Activated CD8-positive, alpha-beta T cell treated with anti-CD3 and anti-CD28 coated beads, Interleukin-2, amount 10 ng/mL, durations not matched to agents 7 days and 5 days (primary cell): ENCODE measurements around the gene UMPS. TPM values are rescaled to one million over a fixed set of nuclear protein-coding genes. Genes with fewer than 3 reads are reported as not detected.
"Not testable (repeated sequence)": the region's sequence is repeated elsewhere in the genome, so short reads cannot be mapped to it uniquely, and the experiment has no call there.

Experiments
- ATAC-seq: fragments of 150-1000 bp; cut with Tn5 transposase; one replicate; pipeline ENCODE4 v1.10.0; 2021; ENCODE audit warnings: moderate library complexity
- CTCF ChIA-PET: fragments of 350-600 bp; sonication (Branson Sonifier 250); formaldehyde crosslinking; loops from one replicate; lab custom pipeline; 2021; ENCODE audit warnings: antibody characterized with exemption; lab: Charles Lee
- POLR2A ChIA-PET: fragments of 350-600 bp; sonication (Branson Sonifier 250); formaldehyde crosslinking; loops from one replicate; lab custom pipeline; 2021; ENCODE audit warnings: antibody characterized with exemption; lab: Charles Lee
- DNase-seq: peaks from one replicate; pipeline ENCODE4 v3.0.0-alpha.2; 2020
- H3K27ac Mint-ChIP-seq: one replicate; pipeline ENCODE4 v1.8.0; 2021; ENCODE audit warnings: mild to moderate bottlenecking, mixed read lengths
- H3K27me3 Mint-ChIP-seq: one replicate; pipeline ENCODE4 v1.8.0; 2021; ENCODE audit warnings: low read depth, mixed read lengths
- H3K36me3 Mint-ChIP-seq: one replicate; pipeline ENCODE4 v1.8.0; 2021; ENCODE audit warnings: low read depth, mixed read lengths
- H3K4me1 Mint-ChIP-seq: one replicate; pipeline ENCODE4 v1.8.0; 2021; ENCODE audit warnings: low read depth, mixed read lengths
- H3K4me3 Mint-ChIP-seq: one replicate; pipeline ENCODE4 v1.8.0; 2021; ENCODE audit warnings: mild to moderate bottlenecking, mixed read lengths
- H3K9me3 Mint-ChIP-seq: one replicate; pipeline ENCODE4 v1.8.0; 2022; ENCODE audit warnings: mixed read lengths; ENCODE audit not compliant: insufficient read depth
- total RNA-seq, 2 experiments: library from RNA; stranded (reverse); gene quantifications; one replicate each; pipeline ENCODE4 v1.2.3, GENCODE V29; 2021

UMPS gene
- total RNA-seq, 2 experiments from 2014 or later = 32.9 to 38.8 TPM

DNA sequence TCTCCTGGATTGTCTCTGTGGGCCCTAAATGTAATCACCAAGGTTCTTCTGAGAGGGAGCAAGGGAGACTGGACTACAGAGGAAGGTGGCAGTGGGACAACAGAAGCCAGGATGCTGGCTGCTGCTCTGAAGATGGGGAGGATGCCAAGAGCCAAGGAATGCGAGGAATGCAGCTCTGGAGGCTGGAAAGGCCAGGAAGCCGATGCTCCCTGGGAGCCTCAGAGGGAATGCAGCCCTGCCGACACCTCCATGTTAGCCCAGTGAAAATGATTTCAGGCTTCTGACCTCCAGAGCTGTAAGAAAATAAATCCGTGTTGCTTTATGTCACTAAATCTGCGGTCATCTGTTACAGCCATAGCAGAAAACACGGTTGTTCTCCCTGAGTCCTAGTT, 44.1 kb downstream of the UMPS start:
- DNase-seq = no peak
- H3K4me3 Mint-ChIP-seq = no peak overlapping the region
- ATAC-seq = no peak
- no peaks in the 10 kb centered on the region for H3K9me3 Mint-ChIP-seq
- ChIA-PET POLR2A (no interaction called here), CTCF (no interaction called here)
- peaks cover 24% of the 10 kb centered on the region for H3K27me3 Mint-ChIP-seq
- H3K4me1 Mint-ChIP-seq = no peaks in the 10 kb centered on the region
- H3K36me3 Mint-ChIP-seq = no peaks in the 10 kb centered on the region
- no peak overlapping the region for H3K27ac Mint-ChIP-seq

- no peak for DNase-seq
- H3K9me3 Mint-ChIP-seq = no peaks in the 10 kb centered on the region
- no peak overlapping the region for H3K4me3 Mint-ChIP-seq
- no peak for ATAC-seq
- CTCF ChIA-PET = no interaction called here
- no peaks in the 10 kb centered on the region for H3K36me3 Mint-ChIP-seq
- H3K4me1 Mint-ChIP-seq = no peaks in the 10 kb centered on the region
- no peak overlapping the region for H3K27ac Mint-ChIP-seq
- POLR2A ChIA-PET = no interaction called here
- peaks cover 21% of the 10 kb centered on the region for H3K27me3 Mint-ChIP-seq
Measured at GRCh38 chr3:124774841-124775402, 44.7 kb downstream of the UMPS start.

DNA sequence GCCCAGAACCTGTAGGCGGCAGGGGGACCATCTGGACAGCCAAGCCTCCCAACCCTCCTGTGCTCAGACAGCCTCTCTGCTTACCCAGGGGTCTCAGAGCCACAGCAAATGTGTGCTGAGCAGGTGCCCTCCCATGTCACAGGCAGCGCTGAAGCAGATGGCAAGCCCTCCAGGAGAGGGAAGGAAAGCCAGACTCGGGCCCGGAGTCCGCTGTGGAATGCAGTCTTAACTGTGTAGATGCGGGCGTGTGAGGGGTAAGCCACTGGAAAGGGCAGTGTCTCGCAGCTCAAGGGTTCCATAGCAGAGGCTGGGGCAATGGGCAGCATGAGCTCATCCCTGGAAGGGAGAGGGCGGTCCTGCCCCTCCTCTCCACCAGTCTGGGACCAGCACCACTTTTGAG, 45.6 kb downstream of the UMPS start:
- no peaks in the 10 kb centered on the region for H3K36me3 Mint-ChIP-seq
- CTCF ChIA-PET = no interaction called here
- H3K4me1 Mint-ChIP-seq = peaks cover 5% of the 10 kb centered on the region
- H3K27ac Mint-ChIP-seq = no peak overlapping the region
- DNase-seq (no peak), ATAC-seq (no peak)
- H3K27me3 Mint-ChIP-seq = peaks cover 23% of the 10 kb centered on the region
- no peak overlapping the region for H3K4me3 Mint-ChIP-seq
- no peaks in the 10 kb centered on the region for H3K9me3 Mint-ChIP-seq
- POLR2A ChIA-PET = no interaction called here

DNA sequence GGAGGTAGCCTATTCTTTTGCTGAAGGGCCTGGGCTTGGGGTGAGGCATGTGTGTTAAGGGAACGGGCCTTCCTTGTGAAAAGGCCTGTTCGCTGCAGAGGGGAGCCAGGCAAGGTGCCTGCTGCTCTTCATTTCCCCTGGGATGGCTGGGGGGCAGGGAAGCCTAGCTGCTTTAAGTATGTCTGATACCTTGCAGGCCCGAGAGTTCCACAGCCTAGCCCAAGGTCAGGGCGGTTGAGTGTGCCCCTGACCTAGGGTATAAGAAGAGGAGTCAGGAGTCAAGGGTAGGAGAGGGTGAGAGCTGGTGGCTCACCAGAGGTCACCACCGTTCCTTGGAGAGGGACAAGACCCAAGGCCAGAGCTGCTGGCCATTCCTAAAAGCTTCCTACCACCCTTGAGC, 46.6 kb downstream of the UMPS start:
- ATAC-seq (no peak), DNase-seq (no peak)
- peaks cover 9% of the 10 kb centered on the region for H3K4me1 Mint-ChIP-seq
- POLR2A ChIA-PET = no interaction called here
- H3K27me3 Mint-ChIP-seq = peaks cover 16% of the 10 kb centered on the region
- no peak overlapping the region for H3K27ac Mint-ChIP-seq
- no peaks in the 10 kb centered on the region for H3K36me3 Mint-ChIP-seq
- CTCF ChIA-PET = interaction anchor here (3.1 kb wide), 1 partner anchor 16 kb away, joined by 14 read pairs; no protein-coding TSS in a partner anchor
- H3K4me3 Mint-ChIP-seq = no peak overlapping the region
- no peaks in the 10 kb centered on the region for H3K9me3 Mint-ChIP-seq

- ATAC-seq (no peak), DNase-seq (no peak)
- Mint-ChIP-seq H3K27ac (no peak overlapping the region), H3K27me3 (peaks cover 11% of the 10 kb centered on the region), H3K4me1 (peaks cover 9% of the 10 kb centered on the region), H3K36me3 (no peaks in the 10 kb centered on the region), H3K4me3 (no peak overlapping the region), H3K9me3 (no peaks in the 10 kb centered on the region)
- CTCF ChIA-PET = interaction anchor here (3.1 kb wide), 1 partner anchor 17 kb away, joined by 14 read pairs; no protein-coding TSS in a partner anchor
- POLR2A ChIA-PET = no interaction called here
Measured at GRCh38 chr3:124777762-124778470, 47.7 kb downstream of the UMPS start.

- CTCF ChIA-PET = interaction anchor here (1.3 to 3.1 kb wide), 2 partner anchors 18 to 122 kb away, joined by 5 to 14 read pairs; no protein-coding TSS in a partner anchor
- Mint-ChIP-seq H3K27me3 (peaks cover 10% of the 10 kb centered on the region), H3K9me3 (no peaks in the 10 kb centered on the region), H3K4me1 (peaks cover 9% of the 10 kb centered on the region), H3K27ac (peak overlapping the region; percentile 31), H3K36me3 (no peaks in the 10 kb centered on the region), H3K4me3 (no peak overlapping the region)
- DNase-seq = no peak
- POLR2A ChIA-PET = no interaction called here
- no peak for ATAC-seq
Measured at GRCh38 chr3:124779116-124779515, 48.9 kb downstream of the UMPS start.

DNA sequence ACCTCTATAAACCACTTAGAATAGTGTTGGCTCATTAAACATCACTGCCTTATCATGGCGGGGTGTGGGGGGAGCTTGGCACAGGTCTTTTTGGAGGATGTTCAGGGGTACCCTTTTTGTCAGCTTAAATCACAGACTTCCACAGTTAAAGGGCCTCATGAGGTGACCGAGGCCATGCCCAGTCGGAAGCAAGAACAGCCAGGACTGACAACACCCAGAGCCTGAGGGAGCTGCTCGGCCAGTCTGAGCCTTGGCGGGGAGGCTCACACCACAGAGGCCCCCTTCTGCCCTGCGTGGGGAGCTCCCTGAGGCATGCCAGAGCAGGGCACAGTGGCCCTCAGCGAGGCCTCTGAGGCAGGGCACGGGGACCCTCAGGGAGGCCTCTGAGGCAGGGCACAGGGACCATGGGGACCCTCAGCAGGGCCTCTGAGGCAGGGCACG, 49.5 kb downstream of the UMPS start:
- ChIA-PET POLR2A (no interaction called here), CTCF (interaction anchor here (1.3 to 3.1 kb wide), 2 partner anchors 19 to 121 kb away, joined by 5 to 14 read pairs; no protein-coding TSS in a partner anchor)
- Mint-ChIP-seq H3K36me3 (no peaks in the 10 kb centered on the region), H3K27me3 (peaks cover 10% of the 10 kb centered on the region), H3K4me1 (peaks cover 13% of the 10 kb centered on the region), H3K4me3 (no peak overlapping the region), H3K9me3 (no peaks in the 10 kb centered on the region), H3K27ac (no peak overlapping the region)
- ATAC-seq (no peak), DNase-seq (no peak)

- ATAC-seq (no peak), DNase-seq (no peak)
- peaks cover 13% of the 10 kb centered on the region for H3K4me1 Mint-ChIP-seq
- ChIA-PET CTCF (interaction anchor here (1.3 kb wide), 1 partner anchor 121 kb away, joined by 5 read pairs; no protein-coding TSS in a partner anchor), POLR2A (no interaction called here)
- H3K9me3 Mint-ChIP-seq = no peaks in the 10 kb centered on the region
- no peak overlapping the region for H3K4me3 Mint-ChIP-seq
- peaks cover 10% of the 10 kb centered on the region for H3K27me3 Mint-ChIP-seq
- no peaks in the 10 kb centered on the region for H3K36me3 Mint-ChIP-seq
- H3K27ac Mint-ChIP-seq = no peak overlapping the region
Measured at GRCh38 chr3:124780356-124780755, 50.1 kb downstream of the UMPS start.

GRCh38 chr3:124780761-124781475, 50.7 kb downstream of the UMPS start:
- DNase-seq = no peak
- ChIA-PET CTCF (no interaction called here), POLR2A (no interaction called here)
- Mint-ChIP-seq H3K36me3 (no peaks in the 10 kb centered on the region), H3K4me1 (peaks cover 13% of the 10 kb centered on the region), H3K27me3 (peaks cover 11% of the 10 kb centered on the region), H3K4me3 (no peak overlapping the region), H3K27ac (no peak overlapping the region), H3K9me3 (no peaks in the 10 kb centered on the region)
- ATAC-seq = no peak

GRCh38 chr3:124781476-124782376, 51.5 kb downstream of the UMPS start:
- no peak for ATAC-seq
- Mint-ChIP-seq H3K27ac (no peak overlapping the region), H3K4me3 (no peak overlapping the region), H3K9me3 (no peaks in the 10 kb centered on the region), H3K36me3 (no peaks in the 10 kb centered on the region), H3K27me3 (peaks cover 9% of the 10 kb centered on the region), H3K4me1 (peaks cover 13% of the 10 kb centered on the region)
- CTCF ChIA-PET = no interaction called here
- DNase-seq = no peak
- POLR2A ChIA-PET = no interaction called here

- ATAC-seq, H3K4me3 Mint-ChIP-seq, CTCF ChIA-PET: not testable (repeated sequence)
Measured at GRCh38 chr3:124782377-124782712, 52.1 kb downstream of the UMPS start.

More at GRCh38 chr3:124782377-124782712, 52.1 kb downstream of the UMPS start:
- H3K9me3 Mint-ChIP-seq, H3K36me3 Mint-ChIP-seq, H3K27me3 Mint-ChIP-seq, H3K27ac Mint-ChIP-seq, DNase-seq, POLR2A ChIA-PET: not testable (repeated sequence)
- peaks cover 13% of the 10 kb centered on the region for H3K4me1 Mint-ChIP-seq
